ENCODE data around the gene RBM12.

RBM12 gene

GRCh38 chr20:35657271-35657670 is 7.4 kb downstream of the RBM12 start:
- peaks cover 49% of the 10 kb centered on the region for H3K4me1 ChIP-seq (ENCODE audit: insufficient read depth, low read length, poor library complexity, severe bottlenecking)

DNA sequence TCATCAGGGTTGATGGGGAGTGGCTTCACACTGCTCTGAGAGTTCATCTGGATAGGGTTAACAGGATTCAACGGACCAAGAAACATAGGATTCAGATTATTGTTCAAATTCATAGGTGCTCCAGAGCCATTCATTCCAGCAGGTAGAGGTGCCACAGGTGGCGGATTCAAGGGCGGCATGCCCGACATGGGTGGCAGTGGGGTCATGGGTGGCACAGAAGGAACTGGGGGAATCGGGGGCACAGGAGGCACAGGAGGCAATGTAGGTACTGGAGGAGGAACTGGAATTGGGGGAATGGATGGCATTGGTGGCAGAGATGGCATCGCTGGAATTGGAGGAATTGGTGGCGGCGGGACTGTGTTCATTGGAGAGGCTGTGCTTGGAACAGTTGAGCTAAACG is 10.3 kb downstream of the RBM12 start:
- Histone ChIP-seq H3K4me1 (ENCODE audit: insufficient read depth, low read length, poor library complexity, severe bottlenecking) (peaks cover 29% of the 10 kb centered on the region), H3K9me3 (ENCODE audit: insufficient read depth, low read depth, low read length) (no peaks in the 10 kb centered on the region), H2AFZ (ENCODE audit: low read length) (no peak overlapping the region), H3K27me3 (ENCODE audit: insufficient read depth, low read length, poor library complexity, severe bottlenecking) (no peaks in the 10 kb centered on the region), H3K36me3 (ENCODE audit: insufficient read depth, low read length) (peaks cover 48% of the 10 kb centered on the region), H3K9me2 (replicated peaks; ENCODE audit: low read depth, low read length) (no peaks in the 10 kb centered on the region), H3K9ac (ENCODE audit: low read depth, low read length, poor library complexity, severe bottlenecking) (no peak overlapping the region), H3F3A (ENCODE audit: low read depth) (no peaks in the 10 kb centered on the region), H4K20me1 (ENCODE audit: insufficient read depth, low read length, poor library complexity, severe bottlenecking) (peaks cover 100% of the 10 kb centered on the region), H3K4me2 (ENCODE audit: low read depth, low read length, poor library complexity, severe bottlenecking) (no peak overlapping the region), H3K4me3 (ENCODE audit: low read length, poor library complexity, severe bottlenecking) (no peak overlapping the region), H3K79me2 (ENCODE audit: insufficient read depth, low read length) (peaks cover 100% of the 10 kb centered on the region)
- TF ChIP-seq CTCF (conservative IDR thresholded peaks at IDR 0.05; ENCODE audit: low read length) (no peak), EZH2phosphoT487 (IDR thresholded peaks at IDR 0.05; ENCODE audit: borderline replicate concordance) (no peak)

More at GRCh38 chr20:35657271-35657670, 7.4 kb downstream of the RBM12 start:
- Histone ChIP-seq H3F3A (ENCODE audit: low read depth) (no peaks in the 10 kb centered on the region), H3K9ac (ENCODE audit: low read depth, low read length, poor library complexity, severe bottlenecking) (peak overlapping the region; percentile 22), H3K9me2 (replicated peaks; ENCODE audit: low read depth, low read length) (no peaks in the 10 kb centered on the region), H3K36me3 (ENCODE audit: insufficient read depth, low read length) (peaks cover 42% of the 10 kb centered on the region), H4K20me1 (ENCODE audit: insufficient read depth, low read length, poor library complexity, severe bottlenecking) (peaks cover 100% of the 10 kb centered on the region), H2AFZ (ENCODE audit: low read length) (no peak overlapping the region), H3K27me3 (ENCODE audit: insufficient read depth, low read length, poor library complexity, severe bottlenecking) (no peaks in the 10 kb centered on the region), H3K9me3 (ENCODE audit: insufficient read depth, low read depth, low read length) (no peaks in the 10 kb centered on the region), H3K4me2 (ENCODE audit: low read depth, low read length, poor library complexity, severe bottlenecking) (peak overlapping the region; percentile 98), H3K79me2 (ENCODE audit: insufficient read depth, low read length) (peaks cover 100% of the 10 kb centered on the region), H3K4me3 (ENCODE audit: low read length, poor library complexity, severe bottlenecking) (peak overlapping the region; percentile 67)
- TF ChIP-seq EZH2phosphoT487 (IDR thresholded peaks at IDR 0.05; ENCODE audit: borderline replicate concordance) (no peak), CTCF (conservative IDR thresholded peaks at IDR 0.05; ENCODE audit: low read length) (no peak)

GRCh38 chr20:35653893-35654292 is 10.8 kb downstream of the RBM12 start:
- TF ChIP-seq CTCF (conservative IDR thresholded peaks at IDR 0.05; ENCODE audit: low read length) (no peak), EZH2phosphoT487 (IDR thresholded peaks at IDR 0.05; ENCODE audit: borderline replicate concordance) (no peak)
- Histone ChIP-seq H3K36me3 (ENCODE audit: insufficient read depth, low read length) (peaks cover 48% of the 10 kb centered on the region), H3K79me2 (ENCODE audit: insufficient read depth, low read length) (peaks cover 100% of the 10 kb centered on the region), H3K4me3 (ENCODE audit: low read length, poor library complexity, severe bottlenecking) (no peak overlapping the region), H3F3A (ENCODE audit: low read depth) (no peaks in the 10 kb centered on the region), H3K9me3 (ENCODE audit: insufficient read depth, low read depth, low read length) (no peaks in the 10 kb centered on the region), H3K9ac (ENCODE audit: low read depth, low read length, poor library complexity, severe bottlenecking) (no peak overlapping the region), H3K4me1 (ENCODE audit: insufficient read depth, low read length, poor library complexity, severe bottlenecking) (peaks cover 24% of the 10 kb centered on the region), H4K20me1 (ENCODE audit: insufficient read depth, low read length, poor library complexity, severe bottlenecking) (peaks cover 100% of the 10 kb centered on the region), H2AFZ (ENCODE audit: low read length) (no peak overlapping the region), H3K9me2 (replicated peaks; ENCODE audit: low read depth, low read length) (no peaks in the 10 kb centered on the region), H3K4me2 (ENCODE audit: low read depth, low read length, poor library complexity, severe bottlenecking) (no peak overlapping the region), H3K27me3 (ENCODE audit: insufficient read depth, low read length, poor library complexity, severe bottlenecking) (no peaks in the 10 kb centered on the region)
